ENCODE data around the gene GIPR. TPM values are rescaled to one million over a fixed set of nuclear protein-coding genes. Genes with fewer than 3 reads are reported as not detected.

GIPR gene
- total and polyA plus RNA-seq, 2 of the 13 experiments (the other 11 are each of a cell fraction or from before 2014, with no cell fraction given), result 0.15 to 1.2 TPM

DNA sequence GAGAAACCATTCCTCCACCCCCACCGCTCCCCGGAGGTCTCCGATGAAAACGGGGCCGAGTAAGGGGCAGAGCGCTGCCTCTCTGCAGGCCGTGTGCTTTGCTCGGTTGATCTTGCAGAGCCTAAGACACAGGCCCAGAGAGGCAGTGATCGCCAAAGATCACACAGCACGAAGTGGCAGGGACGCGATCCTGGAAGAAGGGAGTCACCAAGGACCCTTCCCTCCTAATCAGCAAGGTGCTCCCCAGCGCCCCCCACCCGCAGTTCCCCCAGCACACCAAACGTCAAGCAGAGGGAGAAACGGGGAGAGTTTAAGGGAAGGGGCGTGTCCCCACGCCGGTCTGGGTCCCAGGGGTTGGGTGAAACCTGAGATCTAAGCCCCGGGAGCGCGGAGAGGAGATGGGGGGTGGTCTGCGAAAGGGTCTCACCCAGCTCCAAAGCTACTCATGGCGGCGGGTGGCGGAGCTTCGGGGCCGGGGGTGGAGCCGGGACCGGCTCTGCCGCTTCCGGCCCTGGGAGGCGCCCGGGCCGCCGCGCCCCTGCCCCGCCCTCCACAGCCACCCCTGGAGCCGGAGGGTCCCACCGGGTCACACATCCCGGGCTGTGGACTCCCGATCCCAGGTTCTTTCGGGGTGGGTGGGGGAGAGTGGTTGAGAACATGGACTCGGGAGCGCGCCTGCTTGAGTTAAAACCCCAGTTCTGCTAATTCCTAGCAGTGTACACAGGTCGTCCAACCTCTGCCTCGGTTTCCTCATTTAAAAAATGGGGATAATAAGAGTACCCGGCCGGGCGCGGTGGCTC is 28.9 kb upstream of the GIPR start, which contains the start of gene EML2 (continued):
- TF ChIP-seq, protein P1, sequence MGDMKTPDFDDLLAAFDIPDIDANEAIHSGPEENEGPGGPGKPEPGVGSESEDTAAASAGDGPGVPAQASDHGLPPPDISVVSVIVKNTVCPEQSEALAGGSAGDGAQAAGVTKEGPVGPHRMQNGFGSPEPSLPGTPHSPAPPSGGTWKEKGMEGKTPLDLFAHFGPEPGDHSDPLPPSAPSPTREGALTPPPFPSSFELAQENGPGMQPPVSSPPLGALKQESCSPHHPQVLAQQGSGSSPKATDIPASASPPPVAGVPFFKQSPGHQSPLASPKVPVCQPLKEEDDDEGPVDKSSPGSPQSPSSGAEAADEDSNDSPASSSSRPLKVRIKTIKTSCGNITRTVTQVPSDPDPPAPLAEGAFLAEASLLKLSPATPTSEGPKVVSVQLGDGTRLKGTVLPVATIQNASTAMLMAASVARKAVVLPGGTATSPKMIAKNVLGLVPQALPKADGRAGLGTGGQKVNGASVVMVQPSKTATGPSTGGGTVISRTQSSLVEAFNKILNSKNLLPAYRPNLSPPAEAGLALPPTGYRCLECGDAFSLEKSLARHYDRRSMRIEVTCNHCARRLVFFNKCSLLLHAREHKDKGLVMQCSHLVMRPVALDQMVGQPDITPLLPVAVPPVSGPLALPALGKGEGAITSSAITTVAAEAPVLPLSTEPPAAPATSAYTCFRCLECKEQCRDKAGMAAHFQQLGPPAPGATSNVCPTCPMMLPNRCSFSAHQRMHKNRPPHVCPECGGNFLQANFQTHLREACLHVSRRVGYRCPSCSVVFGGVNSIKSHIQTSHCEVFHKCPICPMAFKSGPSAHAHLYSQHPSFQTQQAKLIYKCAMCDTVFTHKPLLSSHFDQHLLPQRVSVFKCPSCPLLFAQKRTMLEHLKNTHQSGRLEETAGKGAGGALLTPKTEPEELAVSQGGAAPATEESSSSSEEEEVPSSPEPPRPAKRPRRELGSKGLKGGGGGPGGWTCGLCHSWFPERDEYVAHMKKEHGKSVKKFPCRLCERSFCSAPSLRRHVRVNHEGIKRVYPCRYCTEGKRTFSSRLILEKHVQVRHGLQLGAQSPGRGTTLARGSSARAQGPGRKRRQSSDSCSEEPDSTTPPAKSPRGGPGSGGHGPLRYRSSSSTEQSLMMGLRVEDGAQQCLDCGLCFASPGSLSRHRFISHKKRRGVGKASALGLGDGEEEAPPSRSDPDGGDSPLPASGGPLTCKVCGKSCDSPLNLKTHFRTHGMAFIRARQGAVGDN (CRISPR knock-in tag; IDR thresholded peaks at IDR 0.05), result peak; percentile 59
- TF ChIP-seq THAP11 (CRISPR knock-in tag; IDR thresholded peaks at IDR 0.05) (no peak), ZFP41 (CRISPR knock-in tag; IDR thresholded peaks at IDR 0.05; ENCODE audit: borderline replicate concordance) (no peak), ATF1 (CRISPR knock-in tag; IDR thresholded peaks at IDR 0.05) (no peak), ZNF350 (CRISPR knock-in tag; IDR thresholded peaks at IDR 0.05; ENCODE audit: borderline replicate concordance, low read depth) (no peak), ZNF614 (CRISPR knock-in tag; IDR thresholded peaks at IDR 0.05; ENCODE audit: borderline replicate concordance) (no peak), NFRKB (IDR thresholded peaks at IDR 0.05) (no peak), ZC3H13 (CRISPR knock-in tag; IDR thresholded peaks at IDR 0.05) (no peak), MBD4 (IDR thresholded peaks at IDR 0.05; ENCODE audit: borderline replicate concordance, low read length) (no peak), ZNF343 (CRISPR knock-in tag; IDR thresholded peaks at IDR 0.05) (no peak), ZNF678 (CRISPR knock-in tag; IDR thresholded peaks at IDR 0.05) (no peak), MEF2D (CRISPR knock-in tag; IDR thresholded peaks at IDR 0.05) (no peak), EP300 (IDR thresholded peaks at IDR 0.05; ENCODE audit: low read depth in 2 of 2, low read length in 2 of 2) (no peak), EP300 (CRISPR knock-in tag; IDR thresholded peaks at IDR 0.05; ENCODE audit: borderline replicate concordance) (no peak), SP4 (CRISPR knock-in tag; IDR thresholded peaks at IDR 0.05) (no peak), JUNB (CRISPR knock-in tag; IDR thresholded peaks at IDR 0.05; ENCODE audit: borderline replicate concordance) (no peak), ZNF34 (CRISPR knock-in tag; IDR thresholded peaks at IDR 0.05; ENCODE audit: borderline replicate concordance) (peak; percentile 31; the same call in 1 of the 2 replicates)
- TF ChIP-seq, protein P2, sequence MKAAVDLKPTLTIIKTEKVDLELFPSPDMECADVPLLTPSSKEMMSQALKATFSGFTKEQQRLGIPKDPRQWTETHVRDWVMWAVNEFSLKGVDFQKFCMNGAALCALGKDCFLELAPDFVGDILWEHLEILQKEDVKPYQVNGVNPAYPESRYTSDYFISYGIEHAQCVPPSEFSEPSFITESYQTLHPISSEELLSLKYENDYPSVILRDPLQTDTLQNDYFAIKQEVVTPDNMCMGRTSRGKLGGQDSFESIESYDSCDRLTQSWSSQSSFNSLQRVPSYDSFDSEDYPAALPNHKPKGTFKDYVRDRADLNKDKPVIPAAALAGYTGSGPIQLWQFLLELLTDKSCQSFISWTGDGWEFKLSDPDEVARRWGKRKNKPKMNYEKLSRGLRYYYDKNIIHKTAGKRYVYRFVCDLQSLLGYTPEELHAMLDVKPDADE (CRISPR knock-in tag; IDR thresholded peaks at IDR 0.05), result no peak
- TF ChIP-seq, protein P3, sequence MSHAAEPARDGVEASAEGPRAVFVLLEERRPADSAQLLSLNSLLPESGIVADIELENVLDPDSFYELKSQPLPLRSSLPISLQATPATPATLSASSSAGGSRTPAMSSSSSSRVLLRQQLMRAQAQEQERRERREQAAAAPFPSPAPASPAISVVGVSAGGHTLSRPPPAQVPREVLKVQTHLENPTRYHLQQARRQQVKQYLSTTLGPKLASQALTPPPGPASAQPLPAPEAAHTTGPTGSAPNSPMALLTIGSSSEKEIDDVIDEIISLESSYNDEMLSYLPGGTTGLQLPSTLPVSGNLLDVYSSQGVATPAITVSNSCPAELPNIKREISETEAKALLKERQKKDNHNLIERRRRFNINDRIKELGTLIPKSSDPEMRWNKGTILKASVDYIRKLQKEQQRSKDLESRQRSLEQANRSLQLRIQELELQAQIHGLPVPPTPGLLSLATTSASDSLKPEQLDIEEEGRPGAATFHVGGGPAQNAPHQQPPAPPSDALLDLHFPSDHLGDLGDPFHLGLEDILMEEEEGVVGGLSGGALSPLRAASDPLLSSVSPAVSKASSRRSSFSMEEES (CRISPR knock-in tag; IDR thresholded peaks at IDR 0.05), result no peak
- TF ChIP-seq, protein P4, sequence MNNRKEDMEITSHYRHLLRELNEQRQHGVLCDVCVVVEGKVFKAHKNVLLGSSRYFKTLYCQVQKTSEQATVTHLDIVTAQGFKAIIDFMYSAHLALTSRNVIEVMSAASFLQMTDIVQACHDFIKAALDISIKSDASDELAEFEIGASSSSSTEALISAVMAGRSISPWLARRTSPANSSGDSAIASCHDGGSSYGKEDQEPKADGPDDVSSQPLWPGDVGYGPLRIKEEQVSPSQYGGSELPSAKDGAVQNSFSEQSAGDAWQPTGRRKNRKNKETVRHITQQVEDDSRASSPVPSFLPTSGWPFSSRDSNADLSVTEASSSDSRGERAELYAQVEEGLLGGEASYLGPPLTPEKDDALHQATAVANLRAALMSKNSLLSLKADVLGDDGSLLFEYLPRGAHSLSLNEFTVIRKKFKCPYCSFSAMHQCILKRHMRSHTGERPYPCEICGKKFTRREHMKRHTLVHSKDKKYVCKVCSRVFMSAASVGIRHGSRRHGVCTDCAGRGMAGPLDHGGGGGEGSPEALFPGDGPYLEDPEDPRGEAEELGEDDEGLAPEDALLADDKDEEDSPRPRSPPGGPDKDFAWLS (CRISPR knock-in tag; IDR thresholded peaks at IDR 0.05; ENCODE audit: borderline replicate concordance), result no peak
- TF ChIP-seq, protein P5, sequence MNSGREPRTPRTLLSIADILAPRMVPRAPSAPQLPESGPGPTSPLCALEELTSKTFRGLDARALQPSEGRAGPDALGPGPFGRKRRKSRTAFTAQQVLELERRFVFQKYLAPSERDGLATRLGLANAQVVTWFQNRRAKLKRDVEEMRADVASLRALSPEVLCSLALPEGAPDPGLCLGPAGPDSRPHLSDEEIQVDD (CRISPR knock-in tag; IDR thresholded peaks at IDR 0.05; ENCODE audit: borderline replicate concordance), result no peak
